Panc1 (cell line): Measurements from ENCODE around the gene ZKSCAN3. TPM values are rescaled to one million over a fixed set of nuclear protein-coding genes. Genes with fewer than 3 reads are reported as not detected.
"Not testable (repeated sequence)": the region's sequence is repeated elsewhere in the genome, so short reads cannot be mapped to it uniquely, and the experiment has no call there.

ENCODE experiments used
- ATAC-seq: fragments of 200-7000 bp; cut with Tn5 transposase; 2 replicates; pipeline ENCODE4 v1.9.1; 2020; ENCODE audit warnings: mild to moderate bottlenecking, moderate library complexity
- BruUV-seq: library from RNA; stranded (reverse); fragments of 400-500 nt; replicated peaks from 2 replicates; lab custom pipeline; 2021; lab: Mats Ljungman, UMichigan
- CTCF ChIA-PET: fragments of 300-600 bp; sonication (Branson Sonifier 250); formaldehyde crosslinking; loops from one replicate; lab custom pipeline; 2022; ENCODE audit warnings: antibody characterized with exemption; lab: Charles Lee
- POLR2A ChIA-PET: fragments of 300-600 bp; sonication (Branson Sonifier 250); formaldehyde crosslinking; loops from one replicate; lab custom pipeline; 2022; ENCODE audit warnings: antibody characterized with exemption; lab: Charles Lee
- DNase-seq: peaks from one replicate; pipeline ENCODE4 v3.0.0-alpha.2; 2010; ENCODE audit warnings: low read depth, low spot score
- H3K27ac ChIP-seq: 2 replicates; pipeline ENCODE4 v1.5.1; 2011; ENCODE audit warnings: mild to moderate bottlenecking, low read length, inconsistent platforms
- H3K27me3 ChIP-seq: fragments of 200-500 bp; sonication (Bioruptor generic); 2 replicates; pipeline ENCODE4 v1.6.0; 2014; ENCODE audit warnings: low read length, inconsistent platforms; ENCODE audit not compliant: control insufficient read depth, insufficient read depth
- H3K36me3 ChIP-seq: fragments of 200-500 bp; sonication (Bioruptor generic); 2 replicates; pipeline ENCODE4 v1.5.1; 2014; ENCODE audit warnings: inconsistent platforms, mild to moderate bottlenecking, low read length, moderate library complexity; ENCODE audit not compliant: control insufficient read depth, insufficient read depth
- H3K4me1 ChIP-seq: 2 replicates; pipeline ENCODE4 v1.5.1; 2011; ENCODE audit warnings: inconsistent platforms, mild to moderate bottlenecking, low read length, moderate library complexity; ENCODE audit not compliant: control insufficient read depth, insufficient read depth
- H3K4me3 ChIP-seq, 2 experiments: 2 replicates each; pipeline ENCODE4 v1.5.1; 2011 to 2012; ENCODE audit warnings: low read depth in 2 of 2, low read length in 2 of 2, mild to moderate bottlenecking in 2 of 2, inconsistent platforms in 1 of 2, moderate library complexity in 1 of 2
- H3K9me3 ChIP-seq: fragments of 200-500 bp; sonication (Bioruptor generic); 2 replicates; pipeline ENCODE4 v1.5.1; 2014; ENCODE audit warnings: low read depth, mild to moderate bottlenecking, inconsistent platforms, low read length, moderate library complexity; ENCODE audit not compliant: control insufficient read depth, insufficient read depth
- CTCF ChIP-seq: fragments of 450-650 bp; IDR thresholded peaks from 2 replicates; pipeline ENCODE4 v1.5.1; 2017; ENCODE audit warnings: mild to moderate bottlenecking
- POLR2AphosphoS5 ChIP-seq: IDR thresholded peaks from 2 replicates; pipeline ENCODE4 v1.6.1; 2012; ENCODE audit warnings: mild to moderate bottlenecking, low read depth, low read length, moderate library complexity
- REST ChIP-seq, 2 experiments: IDR thresholded peaks; 2 replicates each; pipeline ENCODE4 v1.6.1; 2011 to 2012; ENCODE audit warnings: low read depth in 2 of 2, control low read depth in 1 of 2, low read length in 1 of 2, mild to moderate bottlenecking in 1 of 2, moderate library complexity in 1 of 2; ENCODE audit not compliant: insufficient read depth in 1 of 2
- SIN3A ChIP-seq: IDR thresholded peaks from 2 replicates; pipeline ENCODE4 v1.6.1; 2012; ENCODE audit warnings: low read depth, mild to moderate bottlenecking, low read length, moderate library complexity, borderline replicate concordance; ENCODE audit not compliant: insufficient read depth
- TCF7L2 ChIP-seq: IDR thresholded peaks from 2 replicates; pipeline ENCODE4 v1.6.1; 2011; ENCODE audit warnings: mild to moderate bottlenecking, low read depth, low read length, inconsistent platforms
- in situ Hi-C: cut with HindIII; loops from 2 replicates; pipeline ENCODE4 v1.10.0; 2016; ENCODE audit warnings: low sequenced_read_pairs, low pct_unique_long_range_greater_than_20kb
- intact Hi-C: fragments of 100-400 bp; cut with micrococcal nuclease; formaldehyde crosslinking; loops from one replicate; pipeline ENCODE4 v1.10.0; 2022; ENCODE audit not compliant: unreplicated experiment
- total RNA-seq: library from RNA; stranded (reverse); gene quantifications from one replicate; pipeline ENCODE4 v1.2.1, GENCODE V29; 2021; ENCODE audit not compliant: unreplicated experiment

ZKSCAN3 gene
- total RNA-seq, 1 experiment from 2014 or later = 7.0 TPM

GRCh38 chr6:28401172-28401571 lies 51.4 kb downstream of the ZKSCAN3 start:
- Histone ChIP-seq H3K4me3 (no peak overlapping the region), H3K27ac (no peak overlapping the region), H3K4me1 (no peaks in the 10 kb centered on the region), H3K36me3 (no peaks in the 10 kb centered on the region), H3K27me3 (peaks cover 4% of the 10 kb centered on the region; the same call in 1 of the 2 replicates), H3K9me3 (no peaks in the 10 kb centered on the region)
- in situ Hi-C loops = no loop called here
- no TSS peak for BruUV-seq
- intact Hi-C loops = no loop called here
- POLR2A ChIA-PET = no interaction called here
- ATAC-seq (no peak), DNase-seq (no peak)
- CTCF ChIA-PET = no interaction called here
- TF ChIP-seq CTCF (no peak), POLR2AphosphoS5 (no peak), SIN3A (no peak), REST (IDR thresholded peaks at IDR 0.05; ENCODE audit: insufficient read depth in 1 of 2, low read depth in 2 of 2, low read length in 1 of 2) (no peak), TCF7L2 (no peak)

DNA sequence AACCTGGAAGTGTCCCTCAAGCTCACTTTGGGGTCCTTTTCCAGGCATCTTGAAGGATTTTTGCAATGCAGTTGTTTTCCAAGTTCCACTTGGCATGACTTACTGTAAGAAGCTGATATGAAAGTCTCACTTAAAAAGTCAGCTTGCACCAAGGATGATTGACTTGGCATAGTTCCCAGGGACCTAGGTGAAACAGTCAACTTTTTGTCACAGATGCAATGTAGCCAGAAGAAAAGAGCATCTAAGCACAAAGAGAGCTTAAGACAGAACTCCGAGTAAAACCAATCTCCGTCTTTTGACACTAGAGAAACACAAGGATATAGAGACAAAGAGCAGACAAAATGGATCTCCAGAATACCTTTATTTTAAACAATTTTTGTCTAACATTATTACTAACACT lies 52.5 kb downstream of the ZKSCAN3 start:
- no peak for TF ChIP-seq TCF7L2
- no peak for TF ChIP-seq CTCF
- TF ChIP-seq POLR2AphosphoS5 = no peak
- no peak for TF ChIP-seq REST (IDR thresholded peaks at IDR 0.05; ENCODE audit: insufficient read depth in 1 of 2, low read depth in 2 of 2, low read length in 1 of 2)
- Histone ChIP-seq H3K27me3 (peaks cover 4% of the 10 kb centered on the region; the same call in 1 of the 2 replicates), H3K4me1 (no peaks in the 10 kb centered on the region), H3K27ac (no peak overlapping the region), H3K36me3 (no peaks in the 10 kb centered on the region), H3K4me3 (no peak overlapping the region), H3K9me3 (no peaks in the 10 kb centered on the region)
- DNase-seq (no peak), ATAC-seq (no peak)
- ChIA-PET CTCF (no interaction called here), POLR2A (interaction anchor here (0.6 kb wide), 1 partner anchor 390 kb away, joined by 3 read pairs; no protein-coding TSS in a partner anchor)
- in situ Hi-C loops = no loop called here
- no TSS peak for BruUV-seq
- intact Hi-C loops = no loop called here

DNA sequence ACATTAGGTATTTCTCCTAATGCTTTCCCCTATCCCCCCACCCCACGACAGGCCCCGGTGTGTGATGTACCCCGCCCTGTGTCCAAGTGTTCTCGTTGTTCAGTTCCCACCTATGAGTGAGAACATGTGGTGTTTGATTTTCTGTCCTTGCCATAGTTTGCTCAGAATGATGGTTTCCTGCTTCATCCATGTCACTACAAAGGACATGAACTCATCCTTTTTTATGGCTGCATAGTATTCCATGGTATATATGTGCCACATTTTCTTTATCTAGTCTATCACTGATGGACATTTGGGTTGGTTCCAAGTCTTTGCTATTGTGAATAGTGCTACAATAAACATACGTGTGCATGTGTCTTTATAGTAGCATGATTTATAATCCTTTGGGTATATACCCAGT lies 54.2 kb downstream of the ZKSCAN3 start:
- POLR2A ChIA-PET, H3K27me3 ChIP-seq, ATAC-seq: not testable (repeated sequence)

More for the DNA sequence above, 54.2 kb downstream of the ZKSCAN3 start:
- H3K27ac ChIP-seq, in situ Hi-C loops, H3K9me3 ChIP-seq, CTCF ChIA-PET, H3K36me3 ChIP-seq, DNase-seq, BruUV-seq, intact Hi-C loops, H3K4me1 ChIP-seq, H3K4me3 ChIP-seq: not testable (repeated sequence)
